Measurements from ENCODE around the gene DDX11. TPM values are rescaled to one million over a fixed set of nuclear protein-coding genes. Genes with fewer than 3 reads are reported as not detected.
"Not testable (repeated sequence)": the region's sequence is repeated elsewhere in the genome, so short reads cannot be mapped to it uniquely, and the experiment has no call there.

The DDX11 gene
- total RNA-seq, 1 donor from 2014 or later = 31.9 TPM

- H3K9me3 Mint-ChIP-seq (ENCODE audit: unreplicated experiment) = no peaks in the 10 kb centered on the region
- no peaks in the 10 kb centered on the region for H3K36me3 Mint-ChIP-seq (ENCODE audit: unreplicated experiment)
- no peaks in the 10 kb centered on the region for H3K4me1 Mint-ChIP-seq (ENCODE audit: low read depth, unreplicated experiment)
- DNase-seq = peak; percentile 62
- H3K4me3 Mint-ChIP-seq (ENCODE audit: unreplicated experiment) = peak overlapping the region; percentile 60
- no peak overlapping the region for H3K27ac Mint-ChIP-seq (ENCODE audit: unreplicated experiment)
- H3K27me3 Mint-ChIP-seq (ENCODE audit: unreplicated experiment) = peaks cover 3% of the 10 kb centered on the region
- no peak for TF ChIP-seq CTCF (IDR thresholded peaks at IDR 0.05; ENCODE audit: partially characterized antibody, unreplicated experiment)
Measured at GRCh38 chr12:31118347-31119191, 44.9 kb downstream of the DDX11 start.

- H3K4me1 Mint-ChIP-seq (ENCODE audit: low read depth, unreplicated experiment) = no peaks in the 10 kb centered on the region
- H3K27ac Mint-ChIP-seq (ENCODE audit: unreplicated experiment) = no peak overlapping the region
- no peak for TF ChIP-seq CTCF (IDR thresholded peaks at IDR 0.05; ENCODE audit: partially characterized antibody, unreplicated experiment)
- H3K9me3 Mint-ChIP-seq (ENCODE audit: unreplicated experiment) = peaks cover 2% of the 10 kb centered on the region
- no peak for DNase-seq
- H3K4me3 Mint-ChIP-seq (ENCODE audit: unreplicated experiment) = peak overlapping the region; percentile 60
- H3K36me3 Mint-ChIP-seq (ENCODE audit: unreplicated experiment) = no peaks in the 10 kb centered on the region
- H3K27me3 Mint-ChIP-seq (ENCODE audit: unreplicated experiment) = peaks cover 3% of the 10 kb centered on the region
Measured at GRCh38 chr12:31119192-31119802, 45.6 kb downstream of the DDX11 start.

- no peak for DNase-seq
Measured at GRCh38 chr12:31119803-31120211, 46.1 kb downstream of the DDX11 start.

GRCh38 chr12:31120392-31121008 lies 46.8 kb downstream of the DDX11 start:
- no peak overlapping the region for H3K27ac Mint-ChIP-seq (ENCODE audit: unreplicated experiment)
- no peak for DNase-seq
- peaks cover 2% of the 10 kb centered on the region for H3K9me3 Mint-ChIP-seq (ENCODE audit: unreplicated experiment)
- peaks cover 3% of the 10 kb centered on the region for H3K27me3 Mint-ChIP-seq (ENCODE audit: unreplicated experiment)
- H3K36me3 Mint-ChIP-seq (ENCODE audit: unreplicated experiment) = no peaks in the 10 kb centered on the region
- no peak for TF ChIP-seq CTCF (IDR thresholded peaks at IDR 0.05; ENCODE audit: partially characterized antibody, unreplicated experiment)
- no peaks in the 10 kb centered on the region for H3K4me1 Mint-ChIP-seq (ENCODE audit: low read depth, unreplicated experiment)
- peak overlapping the region; percentile 52 for H3K4me3 Mint-ChIP-seq (ENCODE audit: unreplicated experiment)

More at GRCh38 chr12:31119803-31120211, 46.1 kb downstream of the DDX11 start:
- Mint-ChIP-seq H3K4me1 (ENCODE audit: low read depth, unreplicated experiment) (no peaks in the 10 kb centered on the region), H3K27ac (ENCODE audit: unreplicated experiment) (no peak overlapping the region), H3K4me3 (ENCODE audit: unreplicated experiment) (no peak overlapping the region), H3K36me3 (ENCODE audit: unreplicated experiment) (no peaks in the 10 kb centered on the region), H3K9me3 (ENCODE audit: unreplicated experiment) (peaks cover 2% of the 10 kb centered on the region), H3K27me3 (ENCODE audit: unreplicated experiment) (peaks cover 3% of the 10 kb centered on the region)
- no peak for TF ChIP-seq CTCF (IDR thresholded peaks at IDR 0.05; ENCODE audit: partially characterized antibody, unreplicated experiment)

- not testable (repeated sequence) for DNase-seq; H3K36me3 Mint-ChIP-seq (ENCODE audit: unreplicated experiment); H3K27ac Mint-ChIP-seq (ENCODE audit: unreplicated experiment); H3K4me3 Mint-ChIP-seq (ENCODE audit: unreplicated experiment); H3K27me3 Mint-ChIP-seq (ENCODE audit: unreplicated experiment); H3K4me1 Mint-ChIP-seq (ENCODE audit: low read depth, unreplicated experiment); H3K9me3 Mint-ChIP-seq (ENCODE audit: unreplicated experiment)
Measured at GRCh38 chr12:31121022-31121728, 47.5 kb downstream of the DDX11 start.
